NK-92 (cell line): Measurements from ENCODE around the gene RFK.
A peak's percentile ranks its signal among the peaks of the same experiment; 100 is the strongest.
"Not testable (repeated sequence)": the region's sequence is repeated elsewhere in the genome, so short reads cannot be mapped to it uniquely, and the experiment has no call there.

Experiments used
- DNase-seq: peaks from one replicate; lab custom pipeline; 2025; ENCODE audit not compliant: unreplicated experiment; lab: John Stamatoyannopoulos, UW

The RFK gene

GRCh38 chr9:76394195-76394959 lies at the start of gene RFK:
TSS of gene RFK (minus strand) at chr9:76394426. CDS start at chr9:76394171, 255 bp downstream.
- DNase-seq, result peak; percentile 38

GRCh38 chr9:76443887-76444286 lies 49.7 kb upstream of the RFK start:
- DNase-seq, result no peak

GRCh38 chr9:76441551-76442322 lies 47.5 kb upstream of the RFK start:
- no peak for DNase-seq

DNA sequence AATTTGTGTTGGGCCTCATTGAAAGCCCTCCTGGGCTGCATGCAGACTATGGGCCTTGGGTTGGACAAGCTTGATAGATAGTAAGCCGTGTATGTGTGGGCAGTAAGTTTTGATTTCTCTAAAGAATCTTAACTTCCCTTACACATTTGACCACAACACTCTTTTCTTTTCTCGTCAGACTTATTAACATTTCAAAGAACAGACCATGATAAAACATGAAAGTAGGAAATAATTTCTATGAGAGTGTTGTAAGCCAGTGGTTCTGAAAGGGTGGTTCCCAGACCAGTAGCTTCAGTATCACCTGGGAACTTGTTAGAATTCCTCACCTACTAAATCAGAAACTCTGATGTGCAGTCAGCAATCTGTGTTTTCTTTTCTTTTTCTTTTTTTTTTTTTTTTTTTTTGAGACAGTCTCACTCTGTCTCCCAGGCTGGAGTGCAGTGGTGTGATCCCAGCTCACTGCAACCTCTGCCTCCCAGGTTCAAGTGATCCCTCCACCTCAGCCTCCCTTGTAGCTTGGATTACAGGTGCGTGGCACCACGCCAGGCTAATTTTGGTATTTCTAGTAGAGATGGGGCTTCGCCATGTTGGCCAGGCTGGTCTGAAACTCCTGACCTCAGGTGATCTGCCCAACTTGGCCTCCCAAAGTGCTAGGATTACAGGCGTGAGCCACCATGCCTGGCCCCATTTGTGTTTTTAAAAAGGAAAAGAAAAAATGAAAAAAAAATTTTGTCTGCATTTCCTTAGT lies 44.8 kb upstream of the RFK start:
- DNase-seq, result no peak

DNA sequence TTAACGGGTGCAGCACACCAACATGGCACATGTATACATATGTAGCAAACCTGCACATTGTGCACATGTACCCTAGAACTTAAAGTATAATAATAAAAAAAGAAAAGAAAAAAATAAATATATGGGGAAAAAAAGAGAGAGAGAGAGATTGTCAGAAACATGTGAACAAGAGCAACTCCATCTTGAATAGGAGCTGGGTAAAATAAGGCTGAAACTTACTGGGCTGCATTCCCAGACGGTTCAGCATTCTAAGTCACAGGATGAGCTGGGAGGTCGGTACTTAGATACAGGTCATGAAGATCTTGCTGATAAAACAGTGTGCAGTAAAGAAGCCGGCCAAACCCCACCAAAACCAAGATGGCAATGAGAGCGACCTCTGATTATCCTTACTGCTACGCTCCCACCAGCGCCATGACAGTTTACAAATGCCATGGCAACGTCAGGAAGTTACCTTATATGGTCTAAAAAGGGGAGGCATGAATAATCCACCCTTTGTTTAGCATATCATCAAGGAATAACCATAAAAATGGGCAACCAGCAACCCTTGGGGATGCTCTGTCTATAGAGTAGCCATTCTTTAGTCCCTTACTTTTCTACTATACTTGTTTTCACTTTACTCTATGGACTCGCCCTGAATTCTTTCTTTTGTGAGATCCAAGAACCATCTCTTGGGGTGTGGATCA lies 42.9 kb upstream of the RFK start:
- DNase-seq, result not testable (repeated sequence)

DNA sequence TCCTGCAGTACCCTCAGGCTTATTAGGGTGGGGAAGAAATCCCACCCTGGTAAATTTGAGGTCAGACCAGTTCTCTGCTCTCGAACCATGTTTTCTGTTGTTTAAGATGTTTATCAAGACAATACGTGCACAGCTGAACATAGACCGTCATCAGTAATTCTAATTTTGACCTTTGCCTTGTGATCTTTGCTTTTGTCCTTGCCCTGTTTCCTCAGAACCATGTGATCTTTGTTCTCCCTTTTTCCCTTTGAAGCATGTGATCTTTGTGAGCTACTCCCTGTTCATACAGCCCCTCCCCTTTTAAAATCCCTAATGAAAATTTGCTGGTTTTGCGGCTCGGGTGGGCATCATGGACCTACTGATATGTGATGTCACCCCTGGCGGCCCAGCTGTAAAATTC lies 40.7 kb upstream of the RFK start:
- not testable (repeated sequence) for DNase-seq

- no peak for DNase-seq
Measured at GRCh38 chr9:76433836-76434235, 39.6 kb upstream of the RFK start.

GRCh38 chr9:76433406-76433805 lies 39.2 kb upstream of the RFK start:
- no peak for DNase-seq

DNA sequence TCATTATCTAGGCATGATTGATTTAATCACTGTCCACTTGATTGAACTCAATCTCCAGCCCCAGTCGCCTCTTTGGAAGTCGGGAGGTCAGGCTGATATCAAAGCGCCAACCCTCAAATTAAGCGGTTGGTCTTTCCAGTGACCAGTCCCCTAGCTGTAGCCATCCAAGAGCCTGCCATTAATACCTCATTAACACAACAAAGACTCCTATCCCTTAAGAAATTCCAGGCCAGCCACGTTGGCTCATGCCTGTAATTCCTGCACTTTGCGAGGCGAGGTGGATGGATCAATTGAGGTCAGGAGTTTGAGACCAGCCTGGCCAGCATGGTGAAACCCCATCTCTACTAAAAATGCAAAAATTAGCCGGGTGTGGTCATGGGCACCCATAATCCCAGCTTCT lies 37.4 kb upstream of the RFK start:
- DNase-seq, result no peak

- DNase-seq, result no peak
Measured at GRCh38 chr9:76426807-76427419, 32.7 kb upstream of the RFK start.

GRCh38 chr9:76425677-76426453 lies 31.6 kb upstream of the RFK start:
- DNase-seq, result no peak

- no peak for DNase-seq
Measured at GRCh38 chr9:76424491-76424890, 30.3 kb upstream of the RFK start.

- DNase-seq, result no peak
Measured at GRCh38 chr9:76423216-76424177, 29.3 kb upstream of the RFK start.

DNA sequence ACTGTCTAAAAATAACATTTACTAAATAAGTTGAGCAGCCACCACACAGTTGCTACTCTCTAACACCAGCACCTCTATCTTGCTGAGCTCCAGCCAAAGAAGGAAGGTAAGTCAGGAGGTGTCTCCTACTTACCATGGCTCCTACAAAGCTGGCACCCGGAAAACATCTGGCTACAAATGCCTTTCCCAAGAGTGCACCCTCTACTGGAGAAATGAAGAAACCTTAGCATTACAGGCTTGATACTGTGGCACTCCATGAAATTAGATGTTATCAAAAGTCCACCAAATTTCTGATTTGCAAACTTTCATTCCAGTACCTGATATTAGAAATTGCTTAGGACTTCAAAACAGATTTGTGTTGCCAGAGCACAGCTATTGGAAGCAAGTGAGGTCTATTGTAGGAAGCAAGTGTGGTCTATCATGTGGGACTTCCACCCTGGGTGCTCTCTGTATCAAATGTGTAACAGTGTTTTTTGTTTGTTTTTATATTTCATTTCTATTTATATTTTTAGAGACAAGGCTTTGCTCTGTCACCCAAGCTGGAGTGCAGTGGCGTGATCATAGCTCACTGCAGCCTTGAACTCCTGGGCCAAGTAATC lies 25.7 kb upstream of the RFK start:
- DNase-seq, result no peak

- DNase-seq, result no peak
Measured at GRCh38 chr9:76417394-76417793, 23.2 kb upstream of the RFK start.

DNA sequence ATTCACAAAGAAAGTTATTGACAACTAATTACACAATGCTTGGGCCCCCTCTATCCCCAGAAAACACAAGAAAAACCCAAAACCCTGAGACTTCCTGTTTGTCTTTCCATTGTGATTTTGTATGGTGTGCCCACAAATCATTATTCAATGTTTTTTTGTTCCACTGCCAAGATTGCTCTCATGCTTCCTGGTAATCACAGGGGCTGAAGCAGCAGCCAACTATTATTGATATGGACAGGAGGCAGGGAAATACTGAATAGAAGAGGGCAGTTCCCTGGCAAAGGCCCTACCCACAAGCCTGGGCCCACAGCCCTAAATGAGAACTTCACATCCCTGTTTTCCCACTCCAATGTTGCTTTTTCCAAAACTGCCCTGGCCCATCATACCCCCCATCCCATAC lies 21.5 kb upstream of the RFK start:
- no peak for DNase-seq

DNA sequence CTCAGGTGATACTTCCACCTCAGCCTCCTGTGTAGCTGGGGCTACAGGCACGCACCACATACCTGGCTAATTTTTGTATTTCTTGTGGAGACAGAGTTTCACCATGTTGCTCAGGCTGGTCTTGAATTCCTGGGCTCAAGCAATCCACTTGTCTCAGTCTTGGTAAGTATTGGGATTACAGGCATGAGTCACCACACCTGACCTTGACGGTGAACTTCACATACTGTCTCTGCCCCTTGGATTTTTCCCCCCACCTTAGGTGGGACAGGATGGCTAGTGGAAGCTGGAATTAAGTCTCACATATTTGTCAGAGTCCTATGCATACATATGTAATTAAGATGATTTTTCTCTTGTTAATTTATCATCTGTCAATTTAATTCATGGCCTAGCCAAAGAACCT lies 20.9 kb upstream of the RFK start:
- no peak for DNase-seq

- DNase-seq, result no peak
Measured at GRCh38 chr9:76414661-76415060, 20.4 kb upstream of the RFK start.
